ENCODE data around the gene NSRP1. TPM values are rescaled to one million over a fixed set of nuclear protein-coding genes. Genes with fewer than 3 reads are reported as not detected.

NSRP1 gene
- total RNA-seq, 1 experiment from 2014 or later: 22.8 TPM

GRCh38 chr17:30219833-30220232 is 103.2 kb downstream of the NSRP1 start:
- DNase-seq (ENCODE audit: low spot score) (no peak), ATAC-seq (no peak)
- ChIA-PET CTCF (interaction anchor here (1.0 kb wide), 1 partner anchor 10 kb away, joined by 3 read pairs; no protein-coding TSS in a partner anchor), POLR2A (no interaction called here)
- Mint-ChIP-seq H3K4me1 (peaks cover 7% of the 10 kb centered on the region), H3K27ac (no peak overlapping the region), H3K36me3 (no peaks in the 10 kb centered on the region), H3K4me3 (no peak overlapping the region), H3K27me3 (ENCODE audit: low read depth) (no peaks in the 10 kb centered on the region; the same call in 1 of the 2 replicates), H3K9me3 (no peaks in the 10 kb centered on the region)
- TF ChIP-seq PREB (CRISPR knock-in tag; IDR thresholded peaks at IDR 0.05; ENCODE audit: borderline replicate concordance) (no peak), IRF2 (CRISPR knock-in tag; IDR thresholded peaks at IDR 0.05; ENCODE audit: borderline replicate concordance, low read depth) (no peak), HMGXB4 (CRISPR knock-in tag; IDR thresholded peaks at IDR 0.05) (no peak), STAT6 (CRISPR knock-in tag; conservative IDR thresholded peaks at IDR 0.05; ENCODE audit: low read depth) (no peak), ZNF416 (CRISPR knock-in tag; IDR thresholded peaks at IDR 0.05) (no peak)

- Mint-ChIP-seq H3K27ac (no peak overlapping the region), H3K36me3 (no peaks in the 10 kb centered on the region), H3K27me3 (ENCODE audit: low read depth) (no peaks in the 10 kb centered on the region; the same call in 1 of the 2 replicates), H3K4me3 (no peak overlapping the region), H3K9me3 (no peaks in the 10 kb centered on the region), H3K4me1 (peaks cover 11% of the 10 kb centered on the region)
- DNase-seq (ENCODE audit: low spot score) (no peak), ATAC-seq (no peak)
- ChIA-PET CTCF (interaction anchor here (0.7 to 1.0 kb wide), 2 partner anchors 11 to 17 kb away, joined by 3 to 5 read pairs; no protein-coding TSS in a partner anchor), POLR2A (interaction anchor here (0.6 kb wide), 1 partner anchor 217 kb away, joined by 4 read pairs; no protein-coding TSS in a partner anchor)
- TF ChIP-seq FOXP1 (CRISPR knock-in tag; IDR thresholded peaks at IDR 0.05; ENCODE audit: borderline replicate concordance): no peak
- no peak for TF ChIP-seq RELA (CRISPR knock-in tag; IDR thresholded peaks at IDR 0.05; ENCODE audit: borderline replicate concordance)
- TF ChIP-seq ZNF121 (CRISPR knock-in tag; IDR thresholded peaks at IDR 0.05): no peak
- TF ChIP-seq ZNF532 (CRISPR knock-in tag; IDR thresholded peaks at IDR 0.05; ENCODE audit: borderline replicate concordance): no peak
- TF ChIP-seq ZBTB21 (CRISPR knock-in tag; IDR thresholded peaks at IDR 0.05; ENCODE audit: borderline replicate concordance): no peak
- no peak for TF ChIP-seq USF1 (CRISPR knock-in tag; IDR thresholded peaks at IDR 0.05)
- TF ChIP-seq E2F5 (CRISPR knock-in tag; IDR thresholded peaks at IDR 0.05): no peak
- TF ChIP-seq ZNF281 (CRISPR knock-in tag; IDR thresholded peaks at IDR 0.05): no peak
- TF ChIP-seq SMAD3 (CRISPR knock-in tag; IDR thresholded peaks at IDR 0.05; ENCODE audit: borderline replicate concordance): no peak
- TF ChIP-seq CREM (CRISPR knock-in tag; IDR thresholded peaks at IDR 0.05): no peak
- no peak for TF ChIP-seq MLX (CRISPR knock-in tag; IDR thresholded peaks at IDR 0.05)
- TF ChIP-seq JUN (CRISPR knock-in tag; IDR thresholded peaks at IDR 0.05): no peak
Measured at GRCh38 chr17:30220414-30220813, 103.8 kb downstream of the NSRP1 start.
